ENCODE measurements around the gene CPB1.
A peak's percentile ranks its signal among the peaks of the same experiment; 100 is the strongest.

CPB1 gene

GRCh38 chr3:148861277-148861869 lies 33.8 kb downstream of the CPB1 start:
- TF ChIP-seq CTCF (IDR thresholded peaks at IDR 0.05; ENCODE audit: low read depth, low read length) = peak; percentile 52
- DNase-seq (ENCODE audit: low read depth in 2 of 2) = peak; percentile 64 to 76
- H3K4me3 ChIP-seq (replicated peaks in 1 of 2; ENCODE audit: low read depth in 2 of 2, low read length in 2 of 2) = no peak overlapping the region

- H3K4me3 ChIP-seq (replicated peaks in 1 of 2; ENCODE audit: low read depth in 2 of 2, low read length in 2 of 2) = no peak overlapping the region
- TF ChIP-seq CTCF (IDR thresholded peaks at IDR 0.05; ENCODE audit: low read depth, low read length) = no peak
- no peak for DNase-seq (ENCODE audit: low read depth in 2 of 2)
These were observed 35.7 kb downstream of the CPB1 start for GRCh38 chr3:148863297-148863696.

- no peak for TF ChIP-seq CTCF (IDR thresholded peaks at IDR 0.05; ENCODE audit: low read depth, low read length)
- DNase-seq (ENCODE audit: low read depth in 2 of 2) = no peak
- H3K4me3 ChIP-seq (replicated peaks in 1 of 2; ENCODE audit: low read depth in 2 of 2, low read length in 2 of 2) = no peak overlapping the region
These were observed 36.2 kb downstream of the CPB1 start for GRCh38 chr3:148863814-148864213.

- TF ChIP-seq CTCF (IDR thresholded peaks at IDR 0.05; ENCODE audit: low read depth, low read length) = no peak
- DNase-seq (ENCODE audit: low read depth in 2 of 2) = no peak
- H3K4me3 ChIP-seq (replicated peaks in 1 of 2; ENCODE audit: low read depth in 2 of 2, low read length in 2 of 2) = no peak within 1 kb of the TSS
These were observed 37.4 kb downstream of the CPB1 start, which contains the start of gene CPA3 for GRCh38 chr3:148865049-148865448. TSS of gene CPA3 (plus strand) at chr3:148865296. CDS start at chr3:148865308, 12 bp downstream.

GRCh38 chr3:148866261-148866660 lies 38.6 kb downstream of the CPB1 start:
- H3K4me3 ChIP-seq (replicated peaks in 1 of 2; ENCODE audit: low read depth in 2 of 2, low read length in 2 of 2) = no peak overlapping the region
- peak; percentile 29 to 85 for DNase-seq (ENCODE audit: low read depth in 2 of 2)
- TF ChIP-seq CTCF (IDR thresholded peaks at IDR 0.05; ENCODE audit: low read depth, low read length) = no peak

GRCh38 chr3:148873270-148873927 lies 45.8 kb downstream of the CPB1 start:
- no peak for DNase-seq (ENCODE audit: low read depth in 2 of 2)
- no peak for TF ChIP-seq CTCF (IDR thresholded peaks at IDR 0.05; ENCODE audit: low read depth, low read length)
- H3K4me3 ChIP-seq (replicated peaks in 1 of 2; ENCODE audit: low read depth in 2 of 2, low read length in 2 of 2) = no peak overlapping the region
